ENCODE data around the gene SOAT2. TPM values are rescaled to one million over a fixed set of nuclear protein-coding genes. Genes with fewer than 3 reads are reported as not detected.

The SOAT2 gene
- polyA plus RNA-seq, 1 donor (not counting 4 experiments of a cell fraction or from before 2014, with no cell fraction given) = not detected

DNA sequence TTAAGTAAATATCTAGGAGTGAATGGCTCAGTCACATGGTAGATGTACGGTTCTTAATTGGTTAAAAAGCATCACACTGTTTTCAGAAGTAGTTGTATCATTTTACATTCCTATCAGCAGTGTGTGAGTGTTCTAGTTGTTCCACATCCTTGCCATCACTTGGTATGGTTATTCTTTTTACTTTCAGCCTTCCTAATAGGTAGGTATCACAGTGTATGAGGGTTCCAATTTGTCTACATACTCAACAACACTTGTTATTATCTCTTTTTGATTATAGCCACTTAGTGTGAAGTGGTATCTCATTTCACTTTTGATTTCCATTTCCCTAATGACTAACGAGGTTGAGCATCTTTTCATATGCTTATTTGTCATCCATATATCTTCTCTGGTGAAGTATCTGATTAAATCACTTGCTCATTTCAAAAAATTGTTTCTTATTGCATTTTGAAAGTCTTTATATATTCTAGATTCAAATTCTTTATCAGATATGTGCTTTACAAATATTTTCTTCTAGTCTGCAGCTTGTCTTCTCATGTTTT, 20.6 kb upstream of the SOAT2 start:
- TF ChIP-seq, protein P1, sequence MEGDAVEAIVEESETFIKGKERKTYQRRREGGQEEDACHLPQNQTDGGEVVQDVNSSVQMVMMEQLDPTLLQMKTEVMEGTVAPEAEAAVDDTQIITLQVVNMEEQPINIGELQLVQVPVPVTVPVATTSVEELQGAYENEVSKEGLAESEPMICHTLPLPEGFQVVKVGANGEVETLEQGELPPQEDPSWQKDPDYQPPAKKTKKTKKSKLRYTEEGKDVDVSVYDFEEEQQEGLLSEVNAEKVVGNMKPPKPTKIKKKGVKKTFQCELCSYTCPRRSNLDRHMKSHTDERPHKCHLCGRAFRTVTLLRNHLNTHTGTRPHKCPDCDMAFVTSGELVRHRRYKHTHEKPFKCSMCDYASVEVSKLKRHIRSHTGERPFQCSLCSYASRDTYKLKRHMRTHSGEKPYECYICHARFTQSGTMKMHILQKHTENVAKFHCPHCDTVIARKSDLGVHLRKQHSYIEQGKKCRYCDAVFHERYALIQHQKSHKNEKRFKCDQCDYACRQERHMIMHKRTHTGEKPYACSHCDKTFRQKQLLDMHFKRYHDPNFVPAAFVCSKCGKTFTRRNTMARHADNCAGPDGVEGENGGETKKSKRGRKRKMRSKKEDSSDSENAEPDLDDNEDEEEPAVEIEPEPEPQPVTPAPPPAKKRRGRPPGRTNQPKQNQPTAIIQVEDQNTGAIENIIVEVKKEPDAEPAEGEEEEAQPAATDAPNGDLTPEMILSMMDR (optimal IDR thresholded peaks at IDR 0.05 in 1 of 3, IDR thresholded peaks at IDR 0.05 in 1 of 3, conservative IDR thresholded peaks at IDR 0.05 in 1 of 3; ENCODE audit: extremely low read depth in 1 of 3, insufficient read depth in 2 of 3, low read length in 3 of 3) = no peak
- TF ChIP-seq EZH2 (IDR thresholded peaks at IDR 0.05; ENCODE audit: low read length) = no peak
- FAIRE-seq = no peak
- dilution Hi-C loops (cut with MboI; ENCODE audit: extremely low pct_ligation_motif_present, low sequenced_read_pairs) = no loop called here
- H3K9me3 ChIP-seq (ENCODE audit: control insufficient read depth, low read depth, low read length) = no peaks in the 10 kb centered on the region
- no peaks in the 10 kb centered on the region for H3K9me1 ChIP-seq (ENCODE audit: control insufficient read depth, extremely low read depth, insufficient read depth, low read length)
- H3K9ac ChIP-seq (ENCODE audit: control insufficient read depth, extremely low read depth, insufficient read depth, low read length) = no peak overlapping the region
- no peak overlapping the region for H3K4me3 ChIP-seq (ENCODE audit: control insufficient read depth in 2 of 3, extremely low read depth in 1 of 3, insufficient read depth in 2 of 3, low read depth in 1 of 3, low read length in 3 of 3)
- no peaks in the 10 kb centered on the region for H3K36me3 ChIP-seq (ENCODE audit: control insufficient read depth in 2 of 2, extremely low read depth in 1 of 2, insufficient read depth in 2 of 2, low read length in 2 of 2)
- H3K4me1 ChIP-seq (ENCODE audit: control insufficient read depth, extremely low read depth, insufficient read depth, low read length) = peaks cover 23% of the 10 kb centered on the region
- DNase-seq (ENCODE audit: low read depth, low spot score) = no peak
- H3K27me3 ChIP-seq (ENCODE audit: control insufficient read depth, extremely low read depth, insufficient read depth, low read length) = no peaks in the 10 kb centered on the region
- H2AFZ ChIP-seq (ENCODE audit: control insufficient read depth, low read length) = no peak overlapping the region
- peaks cover 9% of the 10 kb centered on the region for H3K79me2 ChIP-seq (ENCODE audit: control insufficient read depth, insufficient read depth, low read length)
- H3K4me2 ChIP-seq (ENCODE audit: control insufficient read depth, extremely low read depth, insufficient read depth, low read depth, low read length) = no peak overlapping the region
- H3K27ac ChIP-seq (ENCODE audit: control insufficient read depth, insufficient read depth, low read length) = no peak overlapping the region
- no peaks in the 10 kb centered on the region for H4K20me1 ChIP-seq (ENCODE audit: control insufficient read depth, extremely low read depth, insufficient read depth, low read length)

DNA sequence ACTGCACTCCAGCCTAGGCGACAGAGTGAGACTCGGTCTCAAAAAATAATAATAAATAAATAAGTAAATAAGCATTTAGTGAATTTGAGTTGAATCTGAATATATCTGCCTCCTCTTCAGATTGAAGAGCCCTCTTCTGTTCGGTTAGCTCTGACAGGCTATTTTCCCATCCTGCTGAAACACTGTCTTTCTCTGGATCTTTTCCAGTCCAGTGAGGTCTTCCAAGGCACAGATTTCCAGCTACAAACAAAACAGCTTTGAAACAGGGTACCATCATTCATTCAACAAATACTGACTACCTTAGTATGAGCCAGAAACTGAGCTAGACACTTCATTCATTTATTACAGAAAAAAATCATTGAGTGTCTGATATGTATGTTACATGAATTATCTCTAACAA, 16.9 kb upstream of the SOAT2 start:
- no peak for DNase-seq (ENCODE audit: low read depth, low spot score)
- Histone ChIP-seq H3K4me3 (ENCODE audit: control insufficient read depth in 2 of 3, extremely low read depth in 1 of 3, insufficient read depth in 2 of 3, low read depth in 1 of 3, low read length in 3 of 3) (no peak overlapping the region), H3K27me3 (ENCODE audit: control insufficient read depth, extremely low read depth, insufficient read depth, low read length) (no peaks in the 10 kb centered on the region), H3K9me3 (ENCODE audit: control insufficient read depth, low read depth, low read length) (no peaks in the 10 kb centered on the region), H4K20me1 (ENCODE audit: control insufficient read depth, extremely low read depth, insufficient read depth, low read length) (no peaks in the 10 kb centered on the region), H2AFZ (ENCODE audit: control insufficient read depth, low read length) (no peak overlapping the region), H3K9ac (ENCODE audit: control insufficient read depth, extremely low read depth, insufficient read depth, low read length) (no peak overlapping the region), H3K36me3 (ENCODE audit: control insufficient read depth in 2 of 2, extremely low read depth in 1 of 2, insufficient read depth in 2 of 2, low read length in 2 of 2) (no peaks in the 10 kb centered on the region), H3K9me1 (ENCODE audit: control insufficient read depth, extremely low read depth, insufficient read depth, low read length) (no peaks in the 10 kb centered on the region), H3K4me2 (ENCODE audit: control insufficient read depth, extremely low read depth, insufficient read depth, low read depth, low read length) (no peak overlapping the region), H3K27ac (ENCODE audit: control insufficient read depth, insufficient read depth, low read length) (no peak overlapping the region), H3K79me2 (ENCODE audit: control insufficient read depth, insufficient read depth, low read length) (no peaks in the 10 kb centered on the region), H3K4me1 (ENCODE audit: control insufficient read depth, extremely low read depth, insufficient read depth, low read length) (no peaks in the 10 kb centered on the region)
- FAIRE-seq = no peak
- dilution Hi-C loops (cut with MboI; ENCODE audit: extremely low pct_ligation_motif_present, low sequenced_read_pairs) = no loop called here
- TF ChIP-seq, protein P1 (optimal IDR thresholded peaks at IDR 0.05 in 1 of 3, IDR thresholded peaks at IDR 0.05 in 1 of 3, conservative IDR thresholded peaks at IDR 0.05 in 1 of 3; ENCODE audit: extremely low read depth in 1 of 3, insufficient read depth in 2 of 3, low read length in 3 of 3) = no peak
- no peak for TF ChIP-seq EZH2 (IDR thresholded peaks at IDR 0.05; ENCODE audit: low read length)

All from keratinocyte (primary cell).